A549 (cell line): ENCODE results near the gene PFN3. TPM values are rescaled to one million over a fixed set of nuclear protein-coding genes. Genes with fewer than 3 reads are reported as not detected.

Experiments used
- ATAC-seq, 2 experiments: fragments of 200-7000 bp in 1 of 2; fragments of >200 bp in 1 of 2; cut with Nextera tagmentation in 1 of 2; cut with Tn5 transposase in 1 of 2; 3 replicates each; pipeline versions ENCODE4 v1.8.0 to v1.9.1; 2018 to 2020; ENCODE audit warnings: mild to moderate bottlenecking in 1 of 2, moderate library complexity in 1 of 2
- CTCF ChIA-PET: fragments of 300-600 bp; sonication (Branson Sonifier 250); formaldehyde crosslinking; extraction: SDS; loops from one replicate; lab custom pipeline; 2021; ENCODE audit warnings: antibody characterized with exemption, inconsistent platforms; lab: Yijun Ruan, JAX
- POLR2A ChIA-PET: fragments of 350-600 bp; formaldehyde crosslinking; extraction: SDS; loops from one replicate; lab custom pipeline; 2021; ENCODE audit warnings: antibody characterized with exemption, inconsistent platforms; lab: Yijun Ruan, JAX
- DNase-seq, 2 experiments: peaks; one replicate each; pipeline versions ENCODE4 v3.0.0 to v3.0.0-alpha.2; 2011 to 2016; ENCODE audit warnings: low read depth in 1 of 2, low spot score in 1 of 2
- FAIRE-seq: peaks from 2 replicates; lab custom pipeline; 2011; peaks lifted over from hg19 to GRCh38; lab: Jason Lieb, UNC
- H3K27ac ChIP-seq, 2 experiments: fragments of >200 bp; sonication (Bioruptor Twin); formaldehyde crosslinking; 3 replicates each; pipeline ENCODE4 v1.5.1; 2016 to 2017
- H3K4me1 ChIP-seq: fragments of >200 bp; sonication (Bioruptor Twin); formaldehyde crosslinking; 3 replicates; pipeline ENCODE4 v1.6.1; 2016
- H3K4me2 ChIP-seq: fragments of >200 bp; sonication (Bioruptor Twin); formaldehyde crosslinking; 3 replicates; pipeline ENCODE4 v1.6.1; 2016
- H3K4me3 ChIP-seq: fragments of >200 bp; sonication (Bioruptor Twin); formaldehyde crosslinking; 3 replicates; pipeline ENCODE4 v1.5.1; 2016
- H3K9me3 ChIP-seq: fragments of >200 bp; sonication (Bioruptor Twin); formaldehyde crosslinking; 3 replicates; pipeline ENCODE4 v1.6.1; 2016
- BCL3 ChIP-seq: fragments of >200 bp; sonication (Bioruptor Twin); formaldehyde crosslinking; IDR thresholded peaks from 3 replicates; pipeline ENCODE4 v1.6.1; 2016
- CBX8 ChIP-seq: fragments of 200-600 bp; sonication (generic); IDR thresholded peaks from 2 replicates; pipeline ENCODE4 v1.6.1; 2016
- CEBPB ChIP-seq, 2 experiments: fragments of >200 bp in 1 of 2; sonication (Bioruptor Twin) in 1 of 2; formaldehyde crosslinking in 1 of 2; IDR thresholded peaks; 2 replicates each; pipeline ENCODE4 v1.6.1; 2012 to 2016
- CHD4 ChIP-seq: fragments of 200-600 bp; sonication (generic); IDR thresholded peaks from 2 replicates; pipeline ENCODE4 v1.6.1; 2016; ENCODE audit warnings: antibody characterized with exemption, mild to moderate bottlenecking, borderline replicate concordance
- E2F6 ChIP-seq: IDR thresholded peaks from 2 replicates; pipeline ENCODE4 v1.6.1; 2012; ENCODE audit warnings: low read depth, borderline replicate concordance
- EP300 ChIP-seq, 2 experiments: fragments of >200 bp; sonication (Bioruptor Twin); formaldehyde crosslinking; IDR thresholded peaks; 2 replicates in 1 of 2; 3 replicates in 1 of 2; pipeline ENCODE4 v1.6.1; 2016 to 2017
- FOSB ChIP-seq: fragments of 250-450 bp; sonication (Bioruptor Pico); IDR thresholded peaks from 2 replicates; pipeline ENCODE4 v1.5.0; 2020; ENCODE audit warnings: mild to moderate bottlenecking, moderate library complexity
- FOSL2 ChIP-seq, 2 experiments: fragments of 450-650 bp in 1 of 2; fragments of >200 bp in 1 of 2; sonication (Bioruptor Twin) in 1 of 2; formaldehyde crosslinking; IDR thresholded peaks; 2 replicates each; pipeline versions ENCODE4 v1.5.0 to v1.6.1; 2016 to 2020; ENCODE audit warnings: mild to moderate bottlenecking in 1 of 2, moderate library complexity in 1 of 2
- HEYL ChIP-seq: fragments of 250-450 bp; sonication (Bioruptor Pico); IDR thresholded peaks from 2 replicates; pipeline ENCODE4 v1.8.0; 2021; ENCODE audit warnings: mild to moderate bottlenecking, moderate library complexity
- HMGXB4 ChIP-seq: fragments of 250-450 bp; sonication (Bioruptor Pico); IDR thresholded peaks from 2 replicates; pipeline ENCODE4 v1.5.0; 2021; ENCODE audit warnings: mild to moderate bottlenecking, moderate library complexity, borderline replicate concordance
- HOXB13 ChIP-seq: fragments of 250-450 bp; sonication (Bioruptor Pico); IDR thresholded peaks from 2 replicates; pipeline ENCODE4 v1.5.0; 2020; ENCODE audit warnings: low read depth, mild to moderate bottlenecking, moderate library complexity
- MYC ChIP-seq: IDR thresholded peaks from 2 replicates; pipeline ENCODE4 v1.6.1; 2012; ENCODE audit warnings: mild to moderate bottlenecking, inconsistent platforms, low read length, improper control_type of control experiment, borderline replicate concordance
- NFE2L2 ChIP-seq: fragments of 150-350 bp; conservative IDR thresholded peaks from 2 replicates; pipeline ENCODE4 v1.6.1; 2014; ENCODE audit warnings: low read length
- NPAS2 ChIP-seq: fragments of 250-450 bp; sonication (Bioruptor Pico); IDR thresholded peaks from 2 replicates; pipeline ENCODE4 v1.8.0; 2022; ENCODE audit warnings: mild to moderate bottlenecking, moderate library complexity, borderline replicate concordance
- POLR2A ChIP-seq: IDR thresholded peaks from 2 replicates; pipeline ENCODE4 v1.6.1; 2012; ENCODE audit warnings: mild to moderate bottlenecking, low read length
- POLR2AphosphoS2 ChIP-seq: conservative IDR thresholded peaks from 2 replicates; pipeline ENCODE4 v1.6.1; 2012; ENCODE audit warnings: low read length, improper control_type of control experiment, inconsistent platforms
- RAD21 ChIP-seq, 2 experiments: fragments of >200 bp in 1 of 2; sonication (Bioruptor Twin) in 1 of 2; formaldehyde crosslinking in 1 of 2; IDR thresholded peaks in 1 of 2; conservative IDR thresholded peaks in 1 of 2; 2 replicates in 1 of 2; 3 replicates in 1 of 2; pipeline ENCODE4 v1.6.1; 2012 to 2018; ENCODE audit warnings: inconsistent platforms in 1 of 2
- REST ChIP-seq: fragments of 200-600 bp; sonication (generic); IDR thresholded peaks from 2 replicates; pipeline ENCODE4 v1.6.1; 2016; ENCODE audit warnings: antibody characterized with exemption, mild to moderate bottlenecking, moderate library complexity
- SMC3 ChIP-seq: fragments of >200 bp; sonication (Bioruptor Twin); formaldehyde crosslinking; IDR thresholded peaks from 3 replicates; pipeline ENCODE4 v1.6.1; 2018; ENCODE audit warnings: inconsistent platforms
- TFCP2L1 ChIP-seq: fragments of 250-450 bp; sonication (Bioruptor Pico); IDR thresholded peaks from 2 replicates; pipeline ENCODE4 v1.5.0; 2021; ENCODE audit warnings: mild to moderate bottlenecking
- ZFP36 ChIP-seq: fragments of 450-650 bp; IDR thresholded peaks from 2 replicates; pipeline ENCODE4 v1.6.1; 2014; ENCODE audit warnings: borderline replicate concordance; ENCODE audit not compliant: partially characterized antibody
- WGBS: methylation state at CpG from one replicate; pipeline ENCODE4 v1.1.6; 2017; ENCODE audit errors: missing lambda C conversion rate; 5-methylcytosine and 5-hydroxymethylcytosine counted together
- polyA plus RNA-seq, 4 experiments: library from polyadenylated mRNA; depleted of rRNA in 3 of 4; stranded (reverse); fragments of >200 nt; fragmentation: RNase III in 1 of 4; extraction: RNeasy Plus Mini Kit Qiagen cat#74134 plus additional on column Dnase treatment in 1 of 4; gene quantifications; 2 replicates in 3 of 4; 3 replicates in 1 of 4; pipeline ENCODE4 v1.2.3, GENCODE V29; 2011 to 2017

The PFN3 gene
- polyA plus RNA-seq, 2 of the 4 experiments (the other 2 are of a cell fraction): not detected

DNA sequence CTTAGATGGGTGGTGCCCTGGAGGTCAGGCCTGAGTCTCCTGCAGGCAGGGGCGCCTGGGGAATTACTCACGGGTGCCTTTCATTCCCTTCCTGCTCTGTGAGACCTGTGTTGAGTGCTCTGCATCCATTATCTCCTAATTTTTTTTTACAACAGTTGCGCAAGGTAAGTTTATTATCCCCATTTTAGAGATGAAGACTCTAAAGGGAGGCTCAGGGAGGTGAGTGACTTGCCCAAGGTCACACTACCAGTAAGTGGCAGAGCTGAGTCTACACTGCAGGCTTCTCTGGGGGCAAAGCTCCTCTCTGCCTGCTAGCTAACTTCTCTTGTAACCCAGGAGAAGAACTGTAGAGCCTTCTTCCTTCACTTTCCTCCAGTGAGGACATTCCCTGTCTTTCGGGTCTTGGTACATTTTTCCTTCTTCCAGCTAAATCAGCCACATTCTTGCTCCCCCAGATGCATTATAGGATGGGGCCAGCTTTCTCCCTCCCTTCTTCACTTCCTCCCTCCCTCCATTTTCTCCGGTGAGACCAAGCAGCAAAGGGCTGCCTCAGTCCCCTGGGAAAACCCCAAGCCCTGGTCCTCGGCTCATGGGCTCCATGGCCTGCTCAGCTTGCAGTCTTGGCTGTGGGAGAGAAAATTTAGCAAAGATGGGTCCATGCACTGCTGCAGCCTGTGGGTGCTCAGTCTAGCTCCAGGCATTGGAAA lies 47.9 kb upstream of the PFN3 start:
- CTCF ChIA-PET: interaction anchor here (0.7 to 25.5 kb wide), 15 partner anchors 5 to 335 kb away, joined by 3 to 871 read pairs (median 8); partner anchors contain the start of genes F12, GRK6, PDLIM7 and PFN3
- Histone ChIP-seq H3K27ac (peak overlapping the region; percentile 95 to 98), H3K4me1 (peaks cover 21% of the 10 kb centered on the region), H3K4me2 (peak overlapping the region; percentile 96), H3K4me3 (peak overlapping the region; percentile 86), H3K9me3 (no peaks in the 10 kb centered on the region)
- POLR2A ChIA-PET: interaction anchor here (1.3 to 3.5 kb wide), 6 partner anchors 10 to 49 kb away, joined by 3 to 41 read pairs (median 10); partner anchors contain the start of genes GRK6 and PDLIM7
- 62% methylated on average over 6 of the region's 6 CpGs for WGBS
- DNase-seq: no peak
- no peak for FAIRE-seq
- TF ChIP-seq NFE2L2 (no peak), CEBPB (IDR thresholded peaks at IDR 0.05) (peak; percentile 69 to 86; a peak in 3 of 4 replicates), HEYL (CRISPR knock-in tag) (no peak), REST (peak; percentile 64), HOXB13 (0 out of 2 replicates have a peak, but pooled peaks have one; percentile 14)
- ATAC-seq: peak; percentile 11 to 39; a peak in 4 of 6 replicates

DNA sequence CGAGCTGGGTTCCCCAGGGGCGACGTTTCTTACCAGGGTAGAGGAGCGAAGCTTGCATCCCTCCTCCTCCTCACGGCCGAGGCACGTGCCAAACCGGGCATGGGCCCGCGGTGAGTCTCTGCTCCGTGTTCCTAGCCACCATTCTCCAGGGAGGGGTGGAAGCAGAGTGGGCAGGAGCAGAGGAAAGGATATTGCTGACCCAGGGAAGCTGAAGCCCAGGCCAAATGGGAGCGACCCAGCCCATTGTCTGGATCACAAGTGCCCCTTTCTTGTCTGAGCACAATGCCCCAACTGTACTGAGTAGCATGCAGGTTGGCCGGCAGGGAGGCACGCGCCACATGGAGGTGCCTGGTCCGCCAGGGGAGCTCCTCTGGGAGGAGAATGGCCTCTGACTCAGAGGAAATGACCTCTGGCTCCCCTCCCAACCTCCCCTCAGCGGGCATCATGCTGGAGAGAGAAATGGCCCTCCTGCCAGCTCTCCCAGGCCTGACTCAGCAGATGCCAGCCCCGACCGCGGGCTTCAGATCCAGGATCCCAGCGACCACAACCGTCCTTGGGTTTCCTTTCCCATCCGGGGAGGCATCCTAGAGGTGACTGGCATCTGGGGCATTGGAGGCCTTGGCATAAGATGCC lies 47.3 kb upstream of the PFN3 start:
- CTCF ChIA-PET: interaction anchor here (0.7 to 25.5 kb wide), 14 partner anchors 5 to 334 kb away, joined by 3 to 871 read pairs (median 10); partner anchors contain the start of genes F12, GRK6, PDLIM7 and PFN3
- no peak for FAIRE-seq
- ATAC-seq: peak; percentile 58 to 77
- Histone ChIP-seq H3K4me3 (peak overlapping the region; percentile 86), H3K4me1 (peaks cover 21% of the 10 kb centered on the region), H3K27ac (peak overlapping the region; percentile 95 to 98), H3K4me2 (peak overlapping the region; percentile 96), H3K9me3 (no peaks in the 10 kb centered on the region)
- POLR2A ChIA-PET: interaction anchor here (1.1 to 3.5 kb wide), 7 partner anchors 9 to 57 kb away, joined by 3 to 41 read pairs (median 9); partner anchors contain the start of genes GRK6 and PDLIM7
- DNase-seq: peak; percentile 84 to 88
- WGBS: under 1% methylated on average over 20 of the region's 23 CpGs
- TF ChIP-seq TFCP2L1: no peak; the same call in 1 of the 2 replicates
- peak; percentile 22; the same call in 1 of the 2 replicates for TF ChIP-seq FOSL2 (IDR thresholded peaks at IDR 0.05)
- peak; percentile 76 for TF ChIP-seq FOSL2 (CRISPR knock-in tag; IDR thresholded peaks at IDR 0.05)
- no peak for TF ChIP-seq REST
- no peak for TF ChIP-seq CHD4
- no peak for TF ChIP-seq RAD21 (conservative IDR thresholded peaks at IDR 0.05 in 1 of 2, IDR thresholded peaks at IDR 0.05 in 1 of 2)
- no peak for TF ChIP-seq HOXB13
- peak; percentile 64 for TF ChIP-seq POLR2A
- TF ChIP-seq MYC: peak; percentile 90; the same call in 1 of the 2 replicates
- TF ChIP-seq E2F6: peak; percentile 79
- TF ChIP-seq POLR2AphosphoS2: no peak
- no peak for TF ChIP-seq CBX8
- no peak for TF ChIP-seq FOSB (CRISPR knock-in tag)
- no peak for TF ChIP-seq NPAS2 (CRISPR knock-in tag)
- no peak for TF ChIP-seq BCL3
- no peak; a peak in 1 of 5 replicates for TF ChIP-seq EP300 (IDR thresholded peaks at IDR 0.05)
- TF ChIP-seq SMC3: no peak
- no peak for TF ChIP-seq ZFP36
- TF ChIP-seq HMGXB4 (CRISPR knock-in tag): no peak
